Ishikawa (cell line): ENCODE data around the gene CAB39.
A peak's percentile ranks its signal among the peaks of the same experiment; 100 is the strongest.

Experiments
- CEBPB ChIP-seq: IDR thresholded peaks from 2 replicates; pipeline ENCODE4 v1.6.1; 2012
- CREB1 ChIP-seq: IDR thresholded peaks from 2 replicates; pipeline ENCODE4 v1.6.1; 2012; ENCODE audit warnings: low read depth
- EGR1 ChIP-seq: IDR thresholded peaks from 2 replicates; pipeline ENCODE4 v1.6.1; 2012
- EP300 ChIP-seq: IDR thresholded peaks from 2 replicates; pipeline ENCODE4 v1.6.1; 2012; ENCODE audit warnings: borderline replicate concordance
- FOXM1 ChIP-seq: IDR thresholded peaks from 2 replicates; pipeline ENCODE4 v1.6.1; 2012; ENCODE audit warnings: low read depth, borderline replicate concordance
- NFIC ChIP-seq: IDR thresholded peaks from 2 replicates; pipeline ENCODE4 v1.6.1; 2012
- RAD21 ChIP-seq: IDR thresholded peaks from 2 replicates; pipeline ENCODE4 v1.6.1; 2012; ENCODE audit warnings: low read depth
- TAF1 ChIP-seq: IDR thresholded peaks from 2 replicates; pipeline ENCODE4 v1.6.1; 2012; ENCODE audit warnings: low read depth, mild to moderate bottlenecking
- TCF12 ChIP-seq: IDR thresholded peaks from 2 replicates; pipeline ENCODE4 v1.6.1; 2012; ENCODE audit warnings: low read depth
- TEAD4 ChIP-seq: IDR thresholded peaks from 2 replicates; pipeline ENCODE4 v1.6.1; 2012
- YY1 ChIP-seq: IDR thresholded peaks from 2 replicates; pipeline ENCODE4 v1.6.1; 2012; ENCODE audit warnings: low read depth
- ZBTB7A ChIP-seq: IDR thresholded peaks from 2 replicates; pipeline ENCODE4 v1.6.1; 2012; ENCODE audit warnings: low read depth
- TF ChIP-seq, protein P1 (sequence below): IDR thresholded peaks from 2 replicates; pipeline ENCODE4 v1.6.1; 2012
- TF ChIP-seq, protein P2 (sequence below): IDR thresholded peaks from 2 replicates; pipeline ENCODE4 v1.6.1; 2012
- TF ChIP-seq, protein P3 (sequence below): IDR thresholded peaks from 2 replicates; pipeline ENCODE4 v1.6.1; 2012; ENCODE audit warnings: low read depth, mild to moderate bottlenecking

Gene CAB39

DNA sequence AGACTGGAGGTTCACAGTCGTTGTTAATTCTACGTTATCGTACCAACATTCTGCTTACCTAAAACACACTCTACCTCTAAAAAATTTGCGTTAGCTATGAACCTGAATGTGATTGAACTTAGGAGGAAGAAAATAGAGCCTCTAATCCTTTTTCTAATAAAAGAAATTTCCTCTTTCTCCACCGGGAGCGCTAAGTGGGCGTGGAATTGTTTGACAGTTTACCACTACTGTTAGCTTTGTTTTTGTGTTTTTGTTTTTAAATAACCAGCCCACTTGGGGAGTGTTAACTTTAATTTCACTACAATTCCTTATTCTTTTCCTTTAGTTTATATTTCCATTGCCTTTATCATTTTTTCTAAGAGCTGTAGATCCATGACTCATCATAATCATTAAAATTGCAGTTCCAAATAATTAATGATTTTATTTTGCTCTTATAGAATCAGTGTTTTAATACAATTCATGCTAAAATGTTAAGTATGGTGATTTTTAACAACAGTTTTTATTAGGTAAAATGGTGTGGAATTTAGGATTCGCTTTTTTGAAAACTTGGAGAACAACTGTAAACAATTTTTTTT, 97.1 kb downstream of the CAB39 start:
- TF ChIP-seq NFIC = no peak
- TF ChIP-seq, protein P1, sequence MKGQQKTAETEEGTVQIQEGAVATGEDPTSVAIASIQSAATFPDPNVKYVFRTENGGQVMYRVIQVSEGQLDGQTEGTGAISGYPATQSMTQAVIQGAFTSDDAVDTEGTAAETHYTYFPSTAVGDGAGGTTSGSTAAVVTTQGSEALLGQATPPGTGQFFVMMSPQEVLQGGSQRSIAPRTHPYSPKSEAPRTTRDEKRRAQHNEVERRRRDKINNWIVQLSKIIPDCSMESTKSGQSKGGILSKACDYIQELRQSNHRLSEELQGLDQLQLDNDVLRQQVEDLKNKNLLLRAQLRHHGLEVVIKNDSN = no peak

DNA sequence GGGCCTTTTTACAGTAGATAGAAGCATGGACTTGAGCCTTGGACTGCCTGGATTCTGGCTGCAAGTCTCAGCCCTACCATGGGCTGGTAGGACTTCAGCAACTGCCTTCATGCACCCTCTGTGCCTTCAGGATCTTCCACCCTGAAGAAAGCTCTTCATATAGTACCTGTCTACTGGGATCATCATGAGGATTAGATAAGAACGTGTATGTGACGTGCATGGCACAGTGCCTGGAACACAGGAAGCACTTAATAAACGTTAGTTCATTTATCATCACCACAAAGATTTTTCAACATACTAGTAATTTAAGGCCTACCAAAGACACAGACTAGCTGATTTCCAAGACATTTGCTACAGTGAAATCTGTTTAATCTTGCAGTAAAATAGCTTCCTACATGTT, 98.9 kb downstream of the CAB39 start:
- TF ChIP-seq EGR1 = no peak
- TF ChIP-seq, protein P2, sequence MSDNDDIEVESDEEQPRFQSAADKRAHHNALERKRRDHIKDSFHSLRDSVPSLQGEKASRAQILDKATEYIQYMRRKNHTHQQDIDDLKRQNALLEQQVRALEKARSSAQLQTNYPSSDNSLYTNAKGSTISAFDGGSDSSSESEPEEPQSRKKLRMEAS = no peak
- no peak for TF ChIP-seq EP300
- no peak for TF ChIP-seq CREB1
- TF ChIP-seq FOXM1 = no peak
- TF ChIP-seq, protein P3, sequence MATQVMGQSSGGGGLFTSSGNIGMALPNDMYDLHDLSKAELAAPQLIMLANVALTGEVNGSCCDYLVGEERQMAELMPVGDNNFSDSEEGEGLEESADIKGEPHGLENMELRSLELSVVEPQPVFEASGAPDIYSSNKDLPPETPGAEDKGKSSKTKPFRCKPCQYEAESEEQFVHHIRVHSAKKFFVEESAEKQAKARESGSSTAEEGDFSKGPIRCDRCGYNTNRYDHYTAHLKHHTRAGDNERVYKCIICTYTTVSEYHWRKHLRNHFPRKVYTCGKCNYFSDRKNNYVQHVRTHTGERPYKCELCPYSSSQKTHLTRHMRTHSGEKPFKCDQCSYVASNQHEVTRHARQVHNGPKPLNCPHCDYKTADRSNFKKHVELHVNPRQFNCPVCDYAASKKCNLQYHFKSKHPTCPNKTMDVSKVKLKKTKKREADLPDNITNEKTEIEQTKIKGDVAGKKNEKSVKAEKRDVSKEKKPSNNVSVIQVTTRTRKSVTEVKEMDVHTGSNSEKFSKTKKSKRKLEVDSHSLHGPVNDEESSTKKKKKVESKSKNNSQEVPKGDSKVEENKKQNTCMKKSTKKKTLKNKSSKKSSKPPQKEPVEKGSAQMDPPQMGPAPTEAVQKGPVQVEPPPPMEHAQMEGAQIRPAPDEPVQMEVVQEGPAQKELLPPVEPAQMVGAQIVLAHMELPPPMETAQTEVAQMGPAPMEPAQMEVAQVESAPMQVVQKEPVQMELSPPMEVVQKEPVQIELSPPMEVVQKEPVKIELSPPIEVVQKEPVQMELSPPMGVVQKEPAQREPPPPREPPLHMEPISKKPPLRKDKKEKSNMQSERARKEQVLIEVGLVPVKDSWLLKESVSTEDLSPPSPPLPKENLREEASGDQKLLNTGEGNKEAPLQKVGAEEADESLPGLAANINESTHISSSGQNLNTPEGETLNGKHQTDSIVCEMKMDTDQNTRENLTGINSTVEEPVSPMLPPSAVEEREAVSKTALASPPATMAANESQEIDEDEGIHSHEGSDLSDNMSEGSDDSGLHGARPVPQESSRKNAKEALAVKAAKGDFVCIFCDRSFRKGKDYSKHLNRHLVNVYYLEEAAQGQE = no peak
- no peak for TF ChIP-seq RAD21
- TF ChIP-seq TCF12 = no peak
- TF ChIP-seq CEBPB = no peak
- no peak for TF ChIP-seq NFIC
- TF ChIP-seq, protein P1 = no peak
- TF ChIP-seq YY1 = no peak
- TF ChIP-seq TAF1 = no peak
- no peak for TF ChIP-seq ZBTB7A
- TF ChIP-seq TEAD4 = no peak

DNA sequence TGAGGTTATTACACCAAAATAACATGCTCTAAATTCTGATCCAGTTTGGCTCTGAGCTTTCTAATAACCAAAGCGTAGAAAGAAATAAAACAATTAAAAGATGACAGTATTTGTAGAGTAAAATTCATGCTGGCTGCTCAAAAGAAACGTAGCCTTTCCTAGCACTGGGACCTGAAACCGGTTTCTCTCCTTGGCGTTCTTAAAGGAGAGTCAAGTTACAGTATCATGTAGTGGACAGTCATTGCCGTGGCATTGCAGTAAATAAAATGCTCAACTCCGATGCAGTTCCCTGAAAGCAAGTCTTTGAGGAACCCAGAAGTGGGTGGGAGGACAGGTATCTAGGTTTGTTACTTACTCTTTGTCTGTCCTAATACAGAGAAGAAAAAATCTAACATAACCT, 99.4 kb downstream of the CAB39 start:
- TF ChIP-seq, protein P1 = no peak
- TF ChIP-seq EP300 = no peak
- TF ChIP-seq TCF12 = no peak
- no peak for TF ChIP-seq TEAD4
- TF ChIP-seq EGR1 = no peak
- no peak for TF ChIP-seq YY1
- no peak for TF ChIP-seq FOXM1
- TF ChIP-seq, protein P2 = no peak
- TF ChIP-seq RAD21 = no peak
- no peak for TF ChIP-seq ZBTB7A
- no peak for TF ChIP-seq CEBPB
- no peak for TF ChIP-seq TAF1
- TF ChIP-seq, protein P3 = no peak
- no peak for TF ChIP-seq NFIC
- TF ChIP-seq CREB1 = no peak

DNA sequence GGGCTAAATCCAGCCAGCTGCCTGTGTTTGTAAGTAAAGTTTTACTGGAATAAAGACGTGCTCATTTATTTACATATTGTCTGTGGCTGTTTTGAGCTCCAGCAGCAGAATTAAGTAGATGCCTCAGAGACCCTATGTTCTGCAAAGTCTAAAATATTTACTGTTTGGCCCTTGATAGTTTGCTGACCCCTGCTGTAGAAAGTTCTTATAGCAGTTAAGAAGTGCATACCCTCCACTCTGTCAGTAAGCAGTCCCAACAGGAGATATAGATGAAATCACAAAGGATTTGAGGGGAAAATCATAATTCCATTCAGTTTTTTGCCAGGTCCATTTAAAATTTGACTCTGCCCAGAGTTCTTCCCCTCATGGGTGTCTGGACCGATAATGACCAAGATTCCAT, 102.0 kb downstream of the CAB39 start:
- TF ChIP-seq RAD21 = peak; percentile 48
- TF ChIP-seq EP300 = no peak

DNA sequence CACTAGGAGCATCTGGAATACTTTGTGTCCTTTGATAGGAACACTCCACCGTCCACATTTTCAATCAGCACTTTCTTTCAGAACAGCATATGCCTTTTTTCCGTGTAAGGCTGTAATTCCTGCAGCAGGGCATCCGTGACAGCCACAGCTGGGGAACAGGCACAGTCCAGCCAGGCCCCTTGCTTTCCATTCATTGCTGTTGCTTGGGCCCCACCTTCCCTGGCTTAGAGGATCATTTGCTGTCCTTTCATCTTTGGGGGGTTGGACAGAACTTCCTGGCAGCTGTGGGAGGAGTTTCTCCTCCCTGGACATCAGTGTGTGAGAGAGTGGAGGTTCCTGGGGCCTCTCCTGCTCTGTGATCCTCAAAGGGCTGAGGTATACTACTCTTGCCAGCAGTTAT, 102.4 kb downstream of the CAB39 start:
- no peak for TF ChIP-seq CEBPB

DNA sequence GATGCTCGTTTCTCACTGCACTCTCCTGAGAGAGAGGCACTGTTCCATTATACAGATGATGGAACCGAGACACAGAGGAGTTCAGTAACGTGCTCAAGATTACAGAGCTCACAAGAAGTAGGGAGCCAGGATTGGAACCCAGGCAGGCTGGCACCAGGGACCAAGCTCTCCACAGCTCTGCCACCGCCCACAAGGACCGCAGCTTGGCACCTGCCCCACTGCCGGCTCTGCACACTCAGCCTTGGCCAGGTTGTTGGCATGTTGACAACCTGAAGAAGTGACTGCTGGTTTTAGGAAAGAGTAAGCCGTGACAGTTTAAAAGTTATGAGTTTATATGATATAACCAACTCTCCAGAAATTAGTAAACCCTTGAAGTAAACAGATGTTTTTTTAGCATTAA, 104.1 kb downstream of the CAB39 start:
- TF ChIP-seq TAF1 (no peak), FOXM1 (no peak), NFIC (no peak), ZBTB7A (no peak), CREB1 (no peak), TCF12 (no peak), EGR1 (no peak), RAD21 (no peak), TEAD4 (no peak)
- TF ChIP-seq, protein P2 = no peak
- TF ChIP-seq, protein P1 = no peak
